Omental fat pad (tissue), 4 donors: ENCODE measurements around the gene ALG5. TPM values are rescaled to one million over a fixed set of nuclear protein-coding genes. Genes with fewer than 3 reads are reported as not detected.

Source experiments
- ATAC-seq: fragments of 150-250 bp; one replicate; pipeline ENCODE4 v1.9.1; 2016; ENCODE audit warnings: mild to moderate bottlenecking, moderate library complexity; ENCODE audit not compliant: low FRiP score
- DNase-seq: peaks from one replicate; pipeline ENCODE4 v3.0.0-alpha.2; 2019; ENCODE audit warnings: low spot score
- total RNA-seq, 4 donors: library from RNA; depleted of rRNA; stranded (reverse); fragments of >200 nt; gene quantifications; one replicate each; pipeline ENCODE4 v1.1.0, GENCODE V29; 2016
- TF ChIP-seq, protein P1 (sequence below), 3 donors: fragments of 450-650 bp; IDR thresholded peaks; one replicate each; pipeline ENCODE4 v1.5.1; 2016 to 2017; ENCODE audit warnings: antibody characterized with exemption in 3 of 3, mild to moderate bottlenecking in 3 of 3, moderate library complexity in 2 of 3

ALG5 gene
- total RNA-seq, 4 donors from 2014 or later, result 21.0 to 41.3 (median 29.4) TPM

GRCh38 chr13:36981156-36981743 is 17.9 kb downstream of the ALG5 start:
- no peak for DNase-seq
- no peak for ATAC-seq
- TF ChIP-seq, protein P1, sequence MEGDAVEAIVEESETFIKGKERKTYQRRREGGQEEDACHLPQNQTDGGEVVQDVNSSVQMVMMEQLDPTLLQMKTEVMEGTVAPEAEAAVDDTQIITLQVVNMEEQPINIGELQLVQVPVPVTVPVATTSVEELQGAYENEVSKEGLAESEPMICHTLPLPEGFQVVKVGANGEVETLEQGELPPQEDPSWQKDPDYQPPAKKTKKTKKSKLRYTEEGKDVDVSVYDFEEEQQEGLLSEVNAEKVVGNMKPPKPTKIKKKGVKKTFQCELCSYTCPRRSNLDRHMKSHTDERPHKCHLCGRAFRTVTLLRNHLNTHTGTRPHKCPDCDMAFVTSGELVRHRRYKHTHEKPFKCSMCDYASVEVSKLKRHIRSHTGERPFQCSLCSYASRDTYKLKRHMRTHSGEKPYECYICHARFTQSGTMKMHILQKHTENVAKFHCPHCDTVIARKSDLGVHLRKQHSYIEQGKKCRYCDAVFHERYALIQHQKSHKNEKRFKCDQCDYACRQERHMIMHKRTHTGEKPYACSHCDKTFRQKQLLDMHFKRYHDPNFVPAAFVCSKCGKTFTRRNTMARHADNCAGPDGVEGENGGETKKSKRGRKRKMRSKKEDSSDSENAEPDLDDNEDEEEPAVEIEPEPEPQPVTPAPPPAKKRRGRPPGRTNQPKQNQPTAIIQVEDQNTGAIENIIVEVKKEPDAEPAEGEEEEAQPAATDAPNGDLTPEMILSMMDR (IDR thresholded peaks at IDR 0.05), result no peak

GRCh38 chr13:36979361-36980050 is 19.6 kb downstream of the ALG5 start:
- DNase-seq, result no peak
- TF ChIP-seq, protein P1 (IDR thresholded peaks at IDR 0.05), result no peak

DNA sequence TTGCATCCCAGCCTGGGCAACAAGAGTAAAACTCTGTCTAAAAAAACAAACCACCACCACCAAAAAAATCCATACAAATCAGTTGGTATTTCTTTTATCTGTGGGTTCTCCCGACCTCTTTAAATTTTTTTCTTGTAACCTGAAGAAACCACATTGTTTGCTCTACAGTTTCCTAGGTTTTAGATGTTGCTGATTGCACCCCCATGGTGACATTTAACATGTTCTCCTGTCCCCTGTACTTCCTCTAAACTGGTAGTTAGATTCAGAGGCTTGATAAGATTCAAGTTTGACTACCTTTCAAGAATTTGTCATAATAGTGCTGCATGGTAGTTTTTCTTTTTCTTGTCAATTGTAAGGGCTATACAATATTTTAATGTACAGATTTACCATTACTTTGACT is 24.0 kb downstream of the ALG5 start:
- DNase-seq (no peak), ATAC-seq (no peak)
- TF ChIP-seq, protein P1 (IDR thresholded peaks at IDR 0.05), result no peak

More at GRCh38 chr13:36979361-36980050, 19.6 kb downstream of the ALG5 start:
- ATAC-seq, result no peak

GRCh38 chr13:36973621-36974295 is 25.4 kb downstream of the ALG5 start:
- DNase-seq (no peak), ATAC-seq (no peak)
- TF ChIP-seq, protein P1 (IDR thresholded peaks at IDR 0.05), result no peak

- TF ChIP-seq, protein P1 (IDR thresholded peaks at IDR 0.05), result no peak
- DNase-seq (no peak), ATAC-seq (no peak)
Observed at GRCh38 chr13:36973009-36973408, 26.1 kb downstream of the ALG5 start.

GRCh38 chr13:36966404-36966803 is 32.7 kb downstream of the ALG5 start:
- ATAC-seq (no peak), DNase-seq (no peak)
- TF ChIP-seq, protein P1 (IDR thresholded peaks at IDR 0.05), result no peak
